DOHH2 (cell line): Measurements from ENCODE around the gene SH3PXD2A.

Experiments
- H3F3A ChIP-seq: fragments of 200-600 bp; sonication (generic), shearing (Covaris generic); 2 replicates; pipeline ENCODE4 v1.6.0; 2016; ENCODE audit warnings: antibody characterized with exemption, mild to moderate bottlenecking; ENCODE audit not compliant: control insufficient read depth, insufficient read depth
- H3K27ac ChIP-seq: fragments of 200-600 bp; sonication (generic); 2 replicates; pipeline ENCODE4 v1.5.1; 2014; ENCODE audit warnings: low read depth, mild to moderate bottlenecking, low read length, moderate library complexity
- H3K27me3 ChIP-seq: fragments of 200-600 bp; sonication (generic); 2 replicates; pipeline ENCODE4 v1.6.1; 2014; ENCODE audit warnings: mild to moderate bottlenecking, low read length, mixed read lengths; ENCODE audit not compliant: control insufficient read depth
- H3K36me3 ChIP-seq: fragments of 200-600 bp; sonication (generic); 2 replicates; pipeline ENCODE4 v1.6.1; 2014; ENCODE audit warnings: mild to moderate bottlenecking, low read length, moderate library complexity, mixed read lengths; ENCODE audit not compliant: control insufficient read depth
- H3K4me1 ChIP-seq: fragments of 200-600 bp; sonication (generic); 2 replicates; pipeline ENCODE4 v1.6.1; 2014; ENCODE audit warnings: mild to moderate bottlenecking, low read length, mixed read lengths; ENCODE audit not compliant: control insufficient read depth
- H3K4me2 ChIP-seq: fragments of 200-600 bp; sonication (generic); 2 replicates; pipeline ENCODE4 v1.6.0; 2014; ENCODE audit warnings: mild to moderate bottlenecking, low read length, moderate library complexity
- H3K4me3 ChIP-seq: fragments of 200-600 bp; sonication (generic); 2 replicates; pipeline ENCODE4 v1.5.1; 2014; ENCODE audit warnings: mild to moderate bottlenecking, low read length, mixed read lengths
- H3K79me2 ChIP-seq: fragments of 200-600 bp; sonication (generic); 2 replicates; pipeline ENCODE4 v1.6.1; 2014; ENCODE audit warnings: mild to moderate bottlenecking, low read length, mixed read lengths; ENCODE audit not compliant: control insufficient read depth
- H3K9me2 ChIP-seq: fragments of 200-600 bp; sonication (generic); replicated peaks from 2 replicates; pipeline ENCODE4 v1.6.1; 2014; ENCODE audit warnings: mild to moderate bottlenecking, low read length, mixed read lengths; ENCODE audit not compliant: control insufficient read depth
- H3K9me3 ChIP-seq: fragments of 200-600 bp; sonication (generic); 2 replicates; pipeline ENCODE4 v1.6.1; 2014; ENCODE audit warnings: antibody characterized with exemption, low read length, mixed read lengths; ENCODE audit not compliant: control insufficient read depth, insufficient read depth
- H4K20me1 ChIP-seq: fragments of 200-600 bp; sonication (generic); 2 replicates; pipeline ENCODE4 v1.6.0; 2014; ENCODE audit warnings: low read depth, mild to moderate bottlenecking, antibody characterized with exemption, low read length, moderate library complexity; ENCODE audit not compliant: control insufficient read depth, insufficient read depth
- EZH2phosphoT487 ChIP-seq: fragments of 200-600 bp; sonication (generic); IDR thresholded peaks from 2 replicates; pipeline ENCODE4 v1.6.1; 2017; ENCODE audit warnings: borderline replicate concordance, mild to moderate bottlenecking, antibody characterized with exemption, low read length, moderate library complexity, mixed read lengths
- TF ChIP-seq, protein P1 (sequence below): fragments of 200-600 bp; sonication (generic); IDR thresholded peaks from one replicate; pipeline ENCODE4 v1.5.1; 2014; ENCODE audit warnings: antibody characterized with exemption, mild to moderate bottlenecking, low read depth, low read length; ENCODE audit not compliant: poor library complexity, severe bottlenecking

The SH3PXD2A gene

DNA sequence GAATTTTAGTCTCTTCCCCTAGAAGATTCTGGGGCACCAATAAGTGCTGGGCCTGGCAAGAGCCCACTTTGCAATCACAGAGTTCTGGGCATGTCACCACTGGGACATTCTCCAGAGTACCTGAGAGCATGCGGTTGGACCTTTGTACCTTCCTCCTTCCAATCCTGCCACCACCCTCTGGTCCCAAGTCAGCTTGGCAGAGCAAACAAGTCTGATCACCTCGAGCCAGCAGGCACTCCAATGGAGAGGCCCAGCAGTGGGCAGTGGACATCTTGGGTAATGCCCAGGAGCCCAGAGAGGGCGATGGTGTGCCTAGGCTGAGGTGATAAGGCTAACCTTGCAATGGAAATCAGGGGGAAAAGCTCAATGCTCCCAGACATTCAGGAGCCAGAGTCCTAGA is 43.4 kb downstream of the SH3PXD2A start:
- TF ChIP-seq EZH2phosphoT487 = no peak
- Histone ChIP-seq H3K4me2 (no peak overlapping the region), H3K9me3 (no peaks in the 10 kb centered on the region), H3K79me2 (no peaks in the 10 kb centered on the region), H3K27me3 (peaks cover 8% of the 10 kb centered on the region), H3K4me1 (no peaks in the 10 kb centered on the region; the same call in 1 of the 2 replicates), H3K27ac (no peak overlapping the region), H3K36me3 (no peaks in the 10 kb centered on the region), H3F3A (no peaks in the 10 kb centered on the region), H3K4me3 (no peak overlapping the region), H3K9me2 (no peaks in the 10 kb centered on the region), H4K20me1 (no peaks in the 10 kb centered on the region)

DNA sequence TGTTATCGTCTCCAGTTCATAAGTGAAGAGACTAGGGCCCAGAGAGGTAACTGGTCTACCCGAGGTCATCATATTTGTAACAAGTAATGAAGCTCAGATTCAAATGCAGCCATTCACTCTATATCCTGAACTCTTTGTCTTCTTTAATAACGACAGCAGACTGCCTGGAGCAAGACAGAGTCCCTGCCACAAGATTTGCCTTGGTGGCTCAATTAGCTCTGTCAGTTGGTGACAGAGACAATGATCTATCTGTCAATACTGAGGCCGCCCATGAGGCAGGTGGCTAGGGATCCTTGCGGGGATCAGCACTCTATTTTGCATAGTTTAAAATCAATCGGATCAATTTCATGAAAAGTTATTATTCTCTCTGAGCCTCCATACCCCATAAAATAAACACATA is 43.9 kb downstream of the SH3PXD2A start:
- Histone ChIP-seq H3K4me3 (no peak overlapping the region), H3K36me3 (no peaks in the 10 kb centered on the region), H4K20me1 (no peaks in the 10 kb centered on the region), H3K79me2 (no peaks in the 10 kb centered on the region), H3K27me3 (peaks cover 8% of the 10 kb centered on the region), H3K4me1 (no peaks in the 10 kb centered on the region; the same call in 1 of the 2 replicates), H3K4me2 (no peak overlapping the region), H3F3A (no peaks in the 10 kb centered on the region), H3K9me2 (no peaks in the 10 kb centered on the region), H3K9me3 (no peaks in the 10 kb centered on the region), H3K27ac (no peak overlapping the region)
- TF ChIP-seq, protein P1, sequence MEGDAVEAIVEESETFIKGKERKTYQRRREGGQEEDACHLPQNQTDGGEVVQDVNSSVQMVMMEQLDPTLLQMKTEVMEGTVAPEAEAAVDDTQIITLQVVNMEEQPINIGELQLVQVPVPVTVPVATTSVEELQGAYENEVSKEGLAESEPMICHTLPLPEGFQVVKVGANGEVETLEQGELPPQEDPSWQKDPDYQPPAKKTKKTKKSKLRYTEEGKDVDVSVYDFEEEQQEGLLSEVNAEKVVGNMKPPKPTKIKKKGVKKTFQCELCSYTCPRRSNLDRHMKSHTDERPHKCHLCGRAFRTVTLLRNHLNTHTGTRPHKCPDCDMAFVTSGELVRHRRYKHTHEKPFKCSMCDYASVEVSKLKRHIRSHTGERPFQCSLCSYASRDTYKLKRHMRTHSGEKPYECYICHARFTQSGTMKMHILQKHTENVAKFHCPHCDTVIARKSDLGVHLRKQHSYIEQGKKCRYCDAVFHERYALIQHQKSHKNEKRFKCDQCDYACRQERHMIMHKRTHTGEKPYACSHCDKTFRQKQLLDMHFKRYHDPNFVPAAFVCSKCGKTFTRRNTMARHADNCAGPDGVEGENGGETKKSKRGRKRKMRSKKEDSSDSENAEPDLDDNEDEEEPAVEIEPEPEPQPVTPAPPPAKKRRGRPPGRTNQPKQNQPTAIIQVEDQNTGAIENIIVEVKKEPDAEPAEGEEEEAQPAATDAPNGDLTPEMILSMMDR = no peak
- no peak for TF ChIP-seq EZH2phosphoT487

DNA sequence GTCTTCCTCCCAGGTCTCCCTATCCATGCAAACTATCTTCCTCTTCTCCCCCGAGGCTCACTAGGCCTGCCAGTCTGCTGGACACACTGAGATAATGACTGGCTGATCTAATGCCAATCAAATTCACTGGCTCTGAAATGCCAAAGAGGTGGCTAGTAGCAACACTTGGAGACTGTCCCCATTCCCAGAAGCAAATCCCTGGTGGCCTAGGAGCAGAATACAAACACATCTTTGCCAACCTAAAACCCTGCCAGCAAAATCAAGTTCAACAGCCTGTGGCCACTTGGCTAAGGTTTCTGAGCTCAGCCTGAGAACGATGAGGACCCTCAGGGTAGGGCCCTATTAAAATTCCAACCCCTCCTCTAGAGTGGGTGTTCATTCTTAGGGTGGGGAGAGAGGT is 46.6 kb downstream of the SH3PXD2A start:
- Histone ChIP-seq H3K4me3 (no peak overlapping the region), H3K9me2 (no peaks in the 10 kb centered on the region), H3K9me3 (no peaks in the 10 kb centered on the region), H3F3A (no peaks in the 10 kb centered on the region), H3K27me3 (peaks cover 3% of the 10 kb centered on the region; the same call in 1 of the 2 replicates), H3K36me3 (no peaks in the 10 kb centered on the region), H4K20me1 (no peaks in the 10 kb centered on the region), H3K27ac (no peak overlapping the region), H3K79me2 (no peaks in the 10 kb centered on the region), H3K4me2 (no peak overlapping the region), H3K4me1 (no peaks in the 10 kb centered on the region)
- no peak for TF ChIP-seq EZH2phosphoT487
- TF ChIP-seq, protein P1 = no peak

DNA sequence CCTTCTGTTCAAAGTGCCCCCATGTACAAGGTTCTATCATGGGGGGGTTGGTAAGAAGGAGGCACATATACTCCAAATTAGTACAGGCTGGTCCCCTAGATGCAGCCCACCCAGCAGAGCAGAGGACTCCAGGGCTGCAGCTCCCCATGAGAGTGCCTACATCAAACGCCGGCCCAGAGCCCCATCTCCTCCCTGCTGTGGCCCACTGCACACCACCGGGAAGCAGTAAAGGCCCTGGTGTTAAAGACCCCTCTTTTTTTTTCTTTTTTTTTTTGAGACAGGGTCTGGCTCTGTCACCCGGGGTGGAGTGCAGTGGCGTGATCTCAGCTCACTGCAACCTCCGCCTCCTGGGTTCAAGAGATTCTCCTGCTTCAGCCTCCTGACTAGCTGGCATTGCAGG is 47.4 kb downstream of the SH3PXD2A start:
- no peak overlapping the region for H3K4me3 ChIP-seq
- TF ChIP-seq EZH2phosphoT487 = no peak
- TF ChIP-seq, protein P1 = no peak
- H3K27ac ChIP-seq = no peak overlapping the region
- H3K79me2 ChIP-seq = no peaks in the 10 kb centered on the region
- H3F3A ChIP-seq = no peaks in the 10 kb centered on the region
- H3K4me2 ChIP-seq = no peak overlapping the region
- H3K27me3 ChIP-seq = peaks cover 3% of the 10 kb centered on the region; the same call in 1 of the 2 replicates
- no peaks in the 10 kb centered on the region for H3K9me2 ChIP-seq
- H3K36me3 ChIP-seq = no peaks in the 10 kb centered on the region
- H3K9me3 ChIP-seq = no peaks in the 10 kb centered on the region
- no peaks in the 10 kb centered on the region for H4K20me1 ChIP-seq
- H3K4me1 ChIP-seq = no peaks in the 10 kb centered on the region
